ENCODE measurements around the gene RBMX.

RBMX gene

DNA sequence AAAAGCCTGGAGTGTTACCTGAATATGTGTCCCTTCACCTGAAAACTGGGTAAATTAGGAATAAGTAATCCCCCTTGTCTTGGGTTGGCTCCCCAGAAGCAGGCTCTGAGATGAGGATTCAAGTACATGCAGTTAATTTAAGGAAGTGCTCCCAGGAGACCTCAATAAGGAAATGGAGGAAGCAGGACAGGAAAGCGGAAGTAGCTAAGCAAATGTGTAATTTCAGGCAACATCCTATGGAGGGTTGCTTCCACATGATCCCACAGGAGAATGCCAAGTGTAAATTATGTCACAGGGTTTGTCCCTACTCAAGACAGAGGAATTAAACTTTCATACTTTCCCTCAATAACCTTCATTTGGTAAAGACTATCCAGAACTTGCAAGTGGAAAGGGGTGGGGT lies 51.7 kb downstream of the RBMX start:
- DNase-seq, result no peak

DNA sequence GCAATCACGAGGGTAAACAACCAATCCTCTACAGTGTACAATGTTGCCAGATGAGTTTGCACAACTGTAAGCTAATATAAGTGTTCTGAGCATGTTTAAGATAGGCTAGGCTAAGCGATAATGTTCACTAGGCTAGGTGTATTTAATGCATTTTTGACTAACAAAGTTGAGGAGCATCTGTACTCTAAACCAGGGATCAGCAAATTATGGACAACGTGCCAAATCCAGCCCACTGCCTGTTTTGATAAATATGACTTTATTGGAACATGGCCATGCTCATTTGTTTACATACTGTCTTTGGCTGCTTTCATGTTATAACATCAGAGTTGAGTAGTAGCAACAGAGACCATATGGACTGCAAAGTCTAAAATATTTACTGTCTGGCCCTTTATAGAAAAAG lies 53.5 kb downstream of the RBMX start:
- no peak for DNase-seq

DNA sequence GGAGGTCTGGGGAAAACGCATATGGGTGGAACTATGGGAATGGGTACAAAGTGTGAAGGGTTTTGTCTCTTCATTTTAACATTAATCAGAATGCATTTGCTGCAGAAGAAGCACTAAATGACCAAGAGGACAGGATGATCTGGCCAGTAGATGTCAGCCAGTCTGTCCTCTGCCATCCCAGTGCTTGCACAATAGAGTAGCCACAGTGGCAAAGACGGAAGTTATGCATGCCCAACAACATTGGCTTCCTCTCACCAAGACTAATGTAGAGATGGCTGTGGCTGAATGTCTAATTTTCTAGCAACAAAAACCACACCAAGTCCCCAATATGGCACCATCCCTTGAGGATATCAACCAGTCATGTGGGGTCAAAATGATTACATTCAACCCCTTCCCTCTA lies 54.8 kb downstream of the RBMX start:
- no peak for DNase-seq

All from activated CD4-positive, alpha-beta T cell treated with anti-CD3 and anti-CD28 coated beads, Interleukin-2, amount 50 U/mL, for 48 hours (primary cell).